T-cell (primary cell): ENCODE measurements around the gene CDT1. TPM values are rescaled to one million over a fixed set of nuclear protein-coding genes. Genes with fewer than 3 reads are reported as not detected.
A peak's percentile ranks its signal among the peaks of the same experiment; 100 is the strongest.
"Not testable (repeated sequence)": the region's sequence is repeated elsewhere in the genome, so short reads cannot be mapped to it uniquely, and the experiment has no call there.

Source experiments
- ATAC-seq, 4 experiments: fragments of 200-7000 bp in 3 of 4; fragments of 150-1000 bp in 1 of 4; cut with Tn5 transposase; replicated peaks in 1 of 4; 1 replicate in 3 of 4; 2 replicates in 1 of 4; pipeline ENCODE4 v1.10.0; 2021; ENCODE audit warnings: moderate library complexity in 3 of 4, mild to moderate bottlenecking in 2 of 4, moderate number of reproducible peaks in 1 of 4
- CTCF ChIA-PET, 2 donors: fragments of 300-600 bp; sonication (Branson Sonifier 250); formaldehyde crosslinking; loops; one replicate each; lab custom pipeline; 2022; ENCODE audit warnings: antibody characterized with exemption in 2 of 2; lab: Charles Lee
- POLR2A ChIA-PET, 2 donors: fragments of 300-600 bp; sonication (Branson Sonifier 250); formaldehyde crosslinking; loops; one replicate each; lab custom pipeline; 2022; ENCODE audit warnings: antibody characterized with exemption in 2 of 2; lab: Charles Lee
- DNase-seq, 35 experiments: peaks; one replicate each; pipeline versions ENCODE4 v3.0.0 to v3.0.0-alpha.2; 2013 to 2023
- H3K27ac ChIP-seq: one replicate; pipeline ENCODE4 v1.5.1; 2013; ENCODE audit warnings: low read length
- H3K27me3 ChIP-seq, 2 experiments: replicated peaks in 1 of 2; 1 replicate in 1 of 2; 2 replicates in 1 of 2; pipeline versions ENCODE4 v1.6.1 to v1.7.0; 2013; ENCODE audit warnings: low read length in 1 of 2, mixed read lengths in 1 of 2; ENCODE audit not compliant: control insufficient read depth in 2 of 2, insufficient read depth in 2 of 2; ENCODE audit errors: extremely low read depth in 1 of 2
- H3K36me3 ChIP-seq, 2 donors: 1 replicate in 1 of 2; 2 replicates in 1 of 2; pipeline versions ENCODE4 v1.6.1 to v1.7.0; 2013; ENCODE audit warnings: low read length in 1 of 2; ENCODE audit not compliant: control insufficient read depth in 2 of 2, insufficient read depth in 1 of 2; ENCODE audit errors: extremely low read depth in 1 of 2
- H3K4me1 ChIP-seq, 2 experiments: 1 replicate in 1 of 2; 2 replicates in 1 of 2; pipeline versions ENCODE4 v1.6.1 to v1.7.0; 2013; ENCODE audit warnings: low read length in 2 of 2, mixed read lengths in 1 of 2; ENCODE audit not compliant: insufficient read depth in 2 of 2, control insufficient read depth in 1 of 2; ENCODE audit errors: extremely low read depth in 1 of 2
- H3K4me3 ChIP-seq, 2 donors: 1 replicate in 1 of 2; 2 replicates in 1 of 2; pipeline versions ENCODE4 v1.5.1 to v1.7.0; 2013; ENCODE audit warnings: mild to moderate bottlenecking in 2 of 2, low read length in 1 of 2, moderate library complexity in 1 of 2; ENCODE audit not compliant: control insufficient read depth in 1 of 2; ENCODE audit errors: extremely low read depth in 1 of 2
- H3K9me3 ChIP-seq: 2 replicates; pipeline ENCODE4 v1.7.0; 2013
- H3K27ac Mint-ChIP-seq, 2 donors: one replicate each; pipeline ENCODE4 v1.8.0; 2020 to 2021; ENCODE audit warnings: mild to moderate bottlenecking in 2 of 2, mixed read lengths in 2 of 2
- H3K27me3 Mint-ChIP-seq, 2 donors: one replicate each; pipeline ENCODE4 v1.8.0; 2021 to 2022; ENCODE audit warnings: mixed read lengths in 2 of 2
- H3K36me3 Mint-ChIP-seq: one replicate; pipeline ENCODE4 v1.8.0; 2021; ENCODE audit warnings: mixed read lengths
- H3K4me1 Mint-ChIP-seq, 3 donors: one replicate each; pipeline ENCODE4 v1.8.0; 2020 to 2022; ENCODE audit warnings: mixed read lengths in 3 of 3, mild to moderate bottlenecking in 1 of 3
- H3K4me3 Mint-ChIP-seq, 3 donors: one replicate each; pipeline ENCODE4 v1.8.0; 2020 to 2022; ENCODE audit warnings: mild to moderate bottlenecking in 3 of 3, mixed read lengths in 3 of 3, moderate library complexity in 3 of 3
- H3K9me3 Mint-ChIP-seq, 3 donors: one replicate each; pipeline ENCODE4 v1.8.0; 2020 to 2022; ENCODE audit warnings: mixed read lengths in 3 of 3
- WGBS: methylation state at CpG from one replicate; pipeline ENCODE4 v1.1.5; 2013; ENCODE audit warnings: missing lambda C conversion rate; ENCODE audit not compliant: insufficient coverage; 5-methylcytosine and 5-hydroxymethylcytosine counted together
- total RNA-seq, 35 experiments: library from RNA in 6 of 35; stranded (reverse) in 6 of 35; fragments of 120-200 nt in 1 of 35; gene quantifications; one replicate each; pipeline versions ENCODE4 v1.2.1 to v1.2.4 and lab custom pipeline; 2013 to 2026

Gene CDT1
- total RNA-seq, 5 donors from 2014 or later (not counting 1 experiment from before 2014, with no cell fraction given) = 0.93 to 3.7 (median 1.5) TPM

- H3K27me3 ChIP-seq, H3K27ac ChIP-seq, POLR2A ChIA-PET, H3K27ac Mint-ChIP-seq, DNase-seq, H3K4me3 Mint-ChIP-seq, H3K36me3 ChIP-seq, ATAC-seq, H3K4me3 ChIP-seq, H3K27me3 Mint-ChIP-seq, H3K9me3 Mint-ChIP-seq, H3K9me3 ChIP-seq, H3K36me3 Mint-ChIP-seq: not testable (repeated sequence)
- H3K4me1 ChIP-seq = peaks cover 4 to 81% of the 10 kb centered on the region in 2 experiments
- CTCF ChIA-PET = interaction anchor here in 1 of 2 donors (0.7 kb wide), 1 partner anchor 12 kb away, joined by 7 read pairs; no protein-coding TSS in a partner anchor
- peaks cover 18 to 40% (median 34%) of the 10 kb centered on the region in 3 donors for H3K4me1 Mint-ChIP-seq
- 94% methylated on average over 15 of the region's 23 CpGs for WGBS
Measured at GRCh38 chr16:88771781-88772180, 31.8 kb upstream of the CDT1 start.

GRCh38 chr16:88772871-88773811 lies 30.4 kb upstream of the CDT1 start:
- H3K36me3 Mint-ChIP-seq = no peaks in the 10 kb centered on the region
- no peak overlapping the region for H3K27ac ChIP-seq
- no peaks in the 10 kb centered on the region for H3K9me3 Mint-ChIP-seq
- H3K27ac Mint-ChIP-seq = no peak overlapping the region
- H3K4me1 ChIP-seq = peaks cover 4 to 76% of the 10 kb centered on the region in 2 experiments
- H3K4me3 ChIP-seq = no peak overlapping the region
- no peak overlapping the region for H3K4me3 Mint-ChIP-seq
- ChIA-PET CTCF (interaction anchor here in 1 of 2 donors (0.6 kb wide), 1 partner anchor 90 kb away, joined by 3 read pairs; no protein-coding TSS in a partner anchor), POLR2A (no interaction called here)
- H3K4me1 Mint-ChIP-seq = peaks cover 13 to 35% (median 29%) of the 10 kb centered on the region in 3 donors
- 76% methylated on average over 20 of the region's 29 CpGs for WGBS
- H3K9me3 ChIP-seq = no peaks in the 10 kb centered on the region
- peaks cover 0 to 5% of the 10 kb centered on the region in 2 donors for H3K36me3 ChIP-seq
- H3K27me3 ChIP-seq = no peaks in the 10 kb centered on the region
- ATAC-seq (no peak), DNase-seq (no peak)
- no peaks in the 10 kb centered on the region for H3K27me3 Mint-ChIP-seq

- WGBS = 77% methylated on average over 9 of the region's 12 CpGs
- ATAC-seq (no peak), DNase-seq (no peak)
- Mint-ChIP-seq H3K36me3 (no peaks in the 10 kb centered on the region), H3K27ac (peak overlapping the region in 1 of 2 donors; percentile 34), H3K4me3 (no peak overlapping the region), H3K27me3 (no peaks in the 10 kb centered on the region), H3K9me3 (no peaks in the 10 kb centered on the region), H3K4me1 (peaks cover 18 to 40% (median 31%) of the 10 kb centered on the region in 3 donors)
- Histone ChIP-seq H3K27me3 (no peaks in the 10 kb centered on the region), H3K9me3 (no peaks in the 10 kb centered on the region), H3K27ac (no peak overlapping the region), H3K36me3 (peaks cover 0 to 5% of the 10 kb centered on the region in 2 donors), H3K4me3 (no peak overlapping the region), H3K4me1 (peaks cover 4 to 76% of the 10 kb centered on the region in 2 experiments)
- ChIA-PET POLR2A (no interaction called here), CTCF (interaction anchor here in 1 of 2 donors (0.6 kb wide), 2 partner anchors 16 to 91 kb away, joined by 3 to 7 read pairs; no protein-coding TSS in a partner anchor)
Measured at GRCh38 chr16:88773812-88774291, 29.7 kb upstream of the CDT1 start.

- CTCF ChIA-PET = interaction anchor here in 1 of 2 donors (0.6 to 0.7 kb wide), 3 partner anchors 17 to 442 kb away, joined by 4 to 8 read pairs (median 7); no protein-coding TSS in a partner anchor
- Mint-ChIP-seq H3K27ac (no peak overlapping the region), H3K4me1 (peaks cover 16 to 40% (median 30%) of the 10 kb centered on the region in 3 donors), H3K27me3 (no peaks in the 10 kb centered on the region), H3K4me3 (no peak overlapping the region), H3K9me3 (no peaks in the 10 kb centered on the region), H3K36me3 (no peaks in the 10 kb centered on the region)
- Histone ChIP-seq H3K4me1 (peaks cover 4 to 76% of the 10 kb centered on the region in 2 experiments), H3K27me3 (no peaks in the 10 kb centered on the region), H3K36me3 (peaks cover 0 to 9% of the 10 kb centered on the region in 2 donors), H3K9me3 (no peaks in the 10 kb centered on the region), H3K4me3 (no peak overlapping the region), H3K27ac (no peak overlapping the region)
- DNase-seq (no peak), ATAC-seq (no peak)
- POLR2A ChIA-PET = no interaction called here
- 92% methylated on average over 29 of the region's 32 CpGs for WGBS
Measured at GRCh38 chr16:88774544-88775393, 28.8 kb upstream of the CDT1 start.

GRCh38 chr16:88775825-88776224 lies 27.8 kb upstream of the CDT1 start:
- H3K36me3 Mint-ChIP-seq = no peaks in the 10 kb centered on the region
- H3K4me1 Mint-ChIP-seq = peaks cover 24 to 47% (median 33%) of the 10 kb centered on the region in 3 donors
- CTCF ChIA-PET = interaction anchor here in 1 of 2 donors (0.7 kb wide), 1 partner anchor 441 kb away, joined by 8 read pairs; no protein-coding TSS in a partner anchor
- H3K9me3 Mint-ChIP-seq = no peaks in the 10 kb centered on the region
- H3K27me3 ChIP-seq = no peaks in the 10 kb centered on the region
- no peak overlapping the region for H3K4me3 Mint-ChIP-seq
- H3K4me1 ChIP-seq = peaks cover 10 to 76% of the 10 kb centered on the region in 2 experiments
- ATAC-seq (no peak), DNase-seq (no peak)
- H3K27ac ChIP-seq = no peak overlapping the region
- POLR2A ChIA-PET = no interaction called here
- no peak overlapping the region for H3K4me3 ChIP-seq
- 87% methylated on average over 11 of the region's 18 CpGs for WGBS
- H3K27ac Mint-ChIP-seq = peak overlapping the region in 1 of 2 donors; percentile 55
- peaks cover 0 to 10% of the 10 kb centered on the region in 2 donors for H3K36me3 ChIP-seq
- no peaks in the 10 kb centered on the region for H3K27me3 Mint-ChIP-seq
- H3K9me3 ChIP-seq = no peaks in the 10 kb centered on the region
